H1 (cell line): ENCODE data around the gene MRPL34. TPM values are rescaled to one million over a fixed set of nuclear protein-coding genes. Genes with fewer than 3 reads are reported as not detected.
A peak's percentile ranks its signal among the peaks of the same experiment; 100 is the strongest.

Experiments
- SP1 ChIP-seq: IDR thresholded peaks from 2 replicates; pipeline ENCODE4 v1.6.1; 2011; ENCODE audit warnings: low read depth, low read length
- polyA plus RNA-seq, 7 experiments: library from polyadenylated mRNA; depleted of rRNA in 3 of 7; stranded (reverse) in 5 of 7; unstranded in 2 of 7; fragments of >200 nt in 5 of 7; fragments of 200-250 nt in 2 of 7; gene quantifications; 1 replicate in 5 of 7; 2 replicates in 1 of 7; 4 replicates in 1 of 7; pipeline versions ENCODE4 v1.2.1 to v1.2.3, GENCODE V29; 2011 to 2013; ENCODE audit warnings: missing spikeins in 2 of 7, mixed read lengths in 2 of 7
- total RNA-seq: library from RNA; stranded (reverse); fragmentation: NEBNext Ultra II Directional; extraction: Animal tissue kit (Norgen Biotek cat#: 25700); gene quantifications from 2 replicates; pipeline ENCODE4 v1.2.1, GENCODE V29; 2021

MRPL34 gene
- total and polyA plus RNA-seq, 2 of the 8 experiments (the other 6 are each of a cell fraction or from before 2014, with no cell fraction given): 91.9 to 99.6 TPM

DNA sequence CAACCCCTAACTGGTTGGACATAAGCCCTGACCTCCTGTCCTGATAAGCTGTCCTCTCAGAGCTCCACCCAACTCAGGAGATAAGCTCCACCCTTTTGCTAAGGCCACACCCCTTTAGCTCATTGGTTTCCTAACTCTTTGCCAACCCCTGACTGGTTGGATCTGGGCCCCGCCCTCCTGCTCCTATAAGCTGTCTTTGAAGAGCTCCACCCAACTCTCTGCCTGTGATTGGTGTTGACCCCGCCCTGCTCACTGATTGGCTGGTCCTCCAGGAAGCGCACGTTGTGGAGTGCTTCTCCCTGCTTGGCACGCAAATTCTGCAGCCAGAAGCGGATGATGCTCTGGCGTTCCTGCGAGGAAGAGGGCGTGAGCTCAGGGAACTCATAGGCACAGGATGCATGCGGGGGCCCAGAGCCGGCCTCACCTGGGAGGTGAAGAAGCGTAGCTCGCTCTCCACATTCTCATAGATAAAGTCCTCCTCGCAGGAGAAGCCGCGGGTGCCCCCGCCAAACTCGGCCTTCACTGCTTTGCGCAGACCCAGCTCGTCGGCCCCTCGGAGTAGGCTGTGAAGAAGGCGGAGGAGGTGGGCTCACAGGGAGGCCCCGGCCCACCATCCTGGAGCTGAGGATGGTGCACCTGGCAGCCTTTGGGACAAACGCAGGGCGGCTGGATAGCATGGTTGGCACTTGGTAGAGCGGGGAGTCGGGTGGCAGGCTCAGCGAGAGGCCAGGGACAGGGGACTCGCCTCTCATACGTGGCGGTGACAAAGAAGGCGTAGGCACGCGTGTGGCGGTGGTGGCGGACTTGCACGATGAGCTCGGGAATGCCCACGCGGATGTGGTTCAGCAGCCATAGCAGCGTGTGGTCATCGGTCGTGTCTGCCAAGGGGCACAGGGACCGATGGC, 27.3 kb downstream of the MRPL34 start (continued):
- TF ChIP-seq SP1: peak; percentile 91
